OCI-LY3 (cell line): Measurements from ENCODE around the gene SH3BP2.

Source experiments
- CTCF ChIP-seq: fragments of 200-600, 300-600 bp; sonication (generic); IDR thresholded peaks from 2 replicates; pipeline ENCODE4 v1.5.1; 2014; ENCODE audit warnings: antibody characterized with exemption, low read length, low read depth
- EZH2phosphoT487 ChIP-seq: fragments of 200-600 bp; shearing (Covaris generic); IDR thresholded peaks from 2 replicates; pipeline ENCODE4 v1.6.1; 2018; ENCODE audit warnings: antibody characterized with exemption, mixed run types, low read depth

DNA sequence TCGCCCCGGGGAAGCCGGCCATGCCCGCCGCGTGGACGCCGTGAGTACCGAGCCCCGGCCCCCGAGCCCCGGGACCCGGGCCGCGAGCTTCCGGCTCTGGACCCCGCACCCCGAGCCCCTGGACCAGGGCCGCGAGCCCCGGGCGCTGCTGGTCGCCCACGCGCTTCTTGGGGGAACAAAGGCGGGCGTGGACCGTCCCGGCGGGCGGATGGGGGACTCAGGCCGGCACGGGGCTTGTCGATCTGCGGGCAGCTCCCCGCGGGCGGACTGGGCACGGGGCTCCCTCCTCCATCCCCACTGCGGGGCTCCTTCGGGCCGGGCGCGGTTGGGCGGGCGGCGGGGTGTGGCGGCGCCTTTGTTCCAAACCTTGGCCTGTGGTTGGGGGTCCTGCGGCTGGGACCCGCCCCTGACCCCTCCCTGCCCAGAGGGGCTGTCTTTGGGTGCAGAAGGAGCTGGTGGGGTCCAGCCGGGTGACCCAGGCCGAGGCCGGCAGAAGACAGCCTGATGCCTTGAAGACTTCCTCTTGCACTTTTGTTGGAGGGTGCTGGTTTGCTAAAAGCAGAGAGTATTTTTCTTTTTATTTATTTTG is 25.6 kb downstream of the SH3BP2 start:
- no peak for TF ChIP-seq EZH2phosphoT487
- TF ChIP-seq CTCF = no peak
